Ovary (tissue), 9 donors: Measurements from ENCODE around the gene NT5C. TPM values are rescaled to one million over a fixed set of nuclear protein-coding genes. Genes with fewer than 3 reads are reported as not detected.
A peak's percentile ranks its signal among the peaks of the same experiment; 100 is the strongest.

ENCODE experiments used
- DNase-seq, 5 donors: peaks; one replicate each; pipeline ENCODE4 v3.0.0-alpha.2; 2019 to 2020
- H3K27ac ChIP-seq, 2 donors: fragments of 200-600 bp; one replicate each; pipeline versions ENCODE4 v1.5.1 to v1.8.0; 2019 to 2022
- H3K27me3 ChIP-seq: fragments of 200-600 bp; one replicate; pipeline ENCODE4 v1.8.0; 2022
- H3K36me3 ChIP-seq: fragments of 200-600 bp; sonication (generic); one replicate; pipeline ENCODE4 v1.5.1; 2019
- H3K4me1 ChIP-seq: one replicate; pipeline ENCODE4 v1.8.1; 2013; ENCODE audit warnings: mild to moderate bottlenecking, moderate library complexity; ENCODE audit not compliant: insufficient read depth
- H3K4me3 ChIP-seq: fragments of 200-600 bp; sonication (generic); one replicate; pipeline ENCODE4 v1.5.1; 2017
- H3K9me3 ChIP-seq, 2 donors: fragments of 200-600 bp in 1 of 2; sonication (generic) in 1 of 2; one replicate each; pipeline versions ENCODE4 v1.5.1 to v1.8.1; 2013 to 2019; ENCODE audit warnings: mild to moderate bottlenecking in 1 of 2, moderate library complexity in 1 of 2
- CTCF ChIP-seq, 3 donors: fragments of 450-650 bp in 2 of 3; fragments of 200-600 bp in 1 of 3; IDR thresholded peaks; one replicate each; pipeline versions ENCODE4 v1.5.1 to v1.8.0; 2016 to 2022; ENCODE audit warnings: antibody characterized with exemption in 3 of 3, mild to moderate bottlenecking in 1 of 3
- EP300 ChIP-seq: sonication (generic); formaldehyde crosslinking; IDR thresholded peaks from one replicate; pipeline ENCODE4 v1.6.1; 2017; ENCODE audit warnings: antibody characterized with exemption
- POLR2A ChIP-seq: fragments of 450-650 bp; IDR thresholded peaks from one replicate; pipeline ENCODE4 v1.6.1; 2017; ENCODE audit warnings: antibody characterized with exemption, mild to moderate bottlenecking, moderate library complexity
- WGBS, 3 donors: extraction: QIAGEN DNeasy Blood & Tissue Kit in 1 of 3; methylation state at CpG; one replicate each; pipeline versions ENCODE4 v1.1.5 to v1.1.7; 2013 to 2017; 5-methylcytosine and 5-hydroxymethylcytosine counted together
- intact Hi-C, 4 donors: fragments of 100-400 bp; cut with DNase I; formaldehyde crosslinking; loops; one replicate each; pipeline versions ENCODE4 v1.11.0 to v1.15.1; 2022 to 2023
- polyA plus RNA-seq, 2 donors: library from polyadenylated mRNA; stranded (reverse); fragments of 200-250 nt in 1 of 2; fragments of 350-450 nt in 1 of 2; fragmentation: Illumina TruSeq in 1 of 2; extraction: RNeasy Lipid Tissue Mini Kit (QIAGEN cat#74804) in 1 of 2; gene quantifications; one replicate each; pipeline ENCODE4 v1.2.3, GENCODE V29; 2013 to 2014
- total RNA-seq, 7 donors: library from RNA; depleted of rRNA in 2 of 7; stranded (reverse); fragments of >200 nt in 2 of 7; fragmentation: NEBNext Ultra II Directional in 3 of 7; extraction: Animal tissue kit (Norgen Biotek cat#: 25700) in 3 of 7; gene quantifications; one replicate each; pipeline versions ENCODE4 v1.1.0 to v1.2.4, GENCODE V29; 2016 to 2023
- donor health status: DM: no; HTN: no; CAD: no; lungs with moderate emphysema.
- donor health status: DM: no; HTN: no; CAD: no.
- donor health status: Bipolar disorder and iron deficiency.
- donor health status: DM: yes; HTN: yes; CAD: no.
- donor health status: DM: no; HTN: no; CAD: no.
- donor health status: DM: yes; HTN: yes; CAD: no.

Gene NT5C
- total and polyA plus RNA-seq, 9 donors: 10.0 to 118 (median 65.9) TPM

DNA sequence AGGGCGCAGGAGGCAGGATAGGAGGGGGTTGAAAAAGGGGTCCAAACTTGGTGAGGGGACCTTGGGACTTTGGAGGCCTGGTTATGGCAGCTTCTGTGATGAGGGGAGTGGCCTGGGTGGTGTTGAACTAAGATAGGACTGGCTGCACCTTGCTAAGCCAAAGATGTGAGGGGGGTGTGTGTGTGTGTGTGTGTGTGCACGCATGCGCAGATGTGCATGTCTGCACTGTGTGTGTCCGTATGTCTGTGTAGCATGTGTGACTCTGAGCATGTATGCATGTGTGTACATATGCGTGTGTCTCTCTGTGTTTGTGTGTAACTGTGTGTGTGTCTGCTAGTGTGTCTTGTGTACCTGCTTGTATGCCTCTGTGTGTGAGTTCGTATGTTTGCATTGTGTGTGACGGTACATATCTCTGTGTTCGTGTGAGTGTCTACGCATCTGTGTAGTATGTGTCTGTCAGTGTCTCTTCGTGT, 39.7 kb downstream of the NT5C start:
- WGBS, 3 donors: 71 to 78% (median 78%) methylated on average over 10 of the region's 10 CpGs
- no peak for DNase-seq
- Histone ChIP-seq H3K27me3 (no peaks in the 10 kb centered on the region), H3K36me3 (no peaks in the 10 kb centered on the region), H3K4me3 (no peak overlapping the region), H3K9me3 (no peaks in the 10 kb centered on the region), H3K27ac (peak overlapping the region in 1 of 2 donors; percentile 83), H3K4me1 (peaks cover 24% of the 10 kb centered on the region)
- intact Hi-C loops: no loop called here
- TF ChIP-seq POLR2A (no peak), CTCF (IDR thresholded peaks at IDR 0.05) (no peak), EP300 (no peak)

GRCh38 chr17:75090871-75091854, 40.4 kb downstream of the NT5C start:
- H3K27me3 ChIP-seq: no peaks in the 10 kb centered on the region
- DNase-seq: peak; percentile 66 to 80 (median 76)
- H3K4me1 ChIP-seq: peaks cover 24% of the 10 kb centered on the region
- no peak overlapping the region for H3K4me3 ChIP-seq
- 21 to 30% (median 29%) methylated on average over 19 of the region's 19 CpGs for WGBS, 3 donors
- no peaks in the 10 kb centered on the region for H3K9me3 ChIP-seq
- intact Hi-C loops: no loop called here
- TF ChIP-seq POLR2A (no peak), CTCF (IDR thresholded peaks at IDR 0.05) (no peak), EP300 (no peak)
- peak overlapping the region; percentile 74 to 83 for H3K27ac ChIP-seq
- H3K36me3 ChIP-seq: no peaks in the 10 kb centered on the region

- no peaks in the 10 kb centered on the region for H3K36me3 ChIP-seq
- H3K4me1 ChIP-seq: peaks cover 24% of the 10 kb centered on the region
- no peaks in the 10 kb centered on the region for H3K27me3 ChIP-seq
- TF ChIP-seq POLR2A (no peak), EP300 (no peak)
- peak overlapping the region; percentile 72 for H3K4me3 ChIP-seq
- H3K9me3 ChIP-seq: no peaks in the 10 kb centered on the region
- H3K27ac ChIP-seq: peak overlapping the region; percentile 71 to 92
- intact Hi-C loops: no loop called here
- DNase-seq: peak in 2 of 5 donors; percentile 25 to 35
- WGBS, 3 donors: 78 to 84% (median 83%) methylated on average over 11 of the region's 11 CpGs
These were observed 42.8 kb downstream of the NT5C start for GRCh38 chr17:75088465-75089417.

GRCh38 chr17:75087558-75088453, 43.7 kb downstream of the NT5C start, which contains the start of gene SLC16A5:
SLC16A5 (plus strand) TSS chr17:75087954; CDS start chr17:75093637, 5,683 bp downstream.
- peak within 1 kb of the TSS; percentile 71 to 92 for H3K27ac ChIP-seq
- intact Hi-C loops: no loop called here
- no peaks in the 10 kb centered on the region for H3K9me3 ChIP-seq
- no peaks in the 10 kb centered on the region for H3K36me3 ChIP-seq
- H3K27me3 ChIP-seq: no peaks in the 10 kb centered on the region
- TF ChIP-seq CTCF (IDR thresholded peaks at IDR 0.05) (no peak), POLR2A (no peak), EP300 (no peak)
- peak; percentile 80 to 87 (median 82) for DNase-seq
- WGBS, 3 donors: 3 to 9% (median 4%) methylated on average over 30 to 69 of the region's 69 CpGs
- peaks cover 15% of the 10 kb centered on the region for H3K4me1 ChIP-seq
- peak within 1 kb of the TSS; percentile 72 for H3K4me3 ChIP-seq
